Tibial nerve (tissue), 4 donors: ENCODE results near the gene IRX2. TPM values are rescaled to one million over a fixed set of nuclear protein-coding genes. Genes with fewer than 3 reads are reported as not detected.
A peak's percentile ranks its signal among the peaks of the same experiment; 100 is the strongest.

ENCODE experiments used
- DNase-seq, 2 donors: peaks; one replicate each; pipeline ENCODE4 v3.0.0-alpha.2; 2019; ENCODE audit warnings: low spot score in 2 of 2
- H3K27ac ChIP-seq, 4 donors: fragments of 200-600 bp; sonication (generic) in 3 of 4; one replicate each; pipeline ENCODE4 v1.5.1; 2017 to 2019; ENCODE audit warnings: mild to moderate bottlenecking in 1 of 4
- H3K27me3 ChIP-seq, 2 donors: fragments of 200-600 bp; sonication (generic) in 1 of 2; one replicate each; pipeline versions ENCODE4 v1.5.1 to v1.6.0; 2017 to 2019
- H3K36me3 ChIP-seq, 3 donors: fragments of 200-600 bp; sonication (generic); one replicate each; pipeline ENCODE4 v1.5.1; 2018 to 2019
- H3K4me1 ChIP-seq, 4 donors: fragments of 200-600 bp; sonication (generic) in 3 of 4; one replicate each; pipeline ENCODE4 v1.5.1; 2017 to 2019
- H3K4me3 ChIP-seq, 4 donors: fragments of 200-600 bp; sonication (generic) in 3 of 4; one replicate each; pipeline ENCODE4 v1.5.1; 2017 to 2019; ENCODE audit warnings: mild to moderate bottlenecking in 1 of 4, moderate library complexity in 1 of 4
- H3K9me3 ChIP-seq, 4 donors: fragments of 200-600 bp; sonication (generic) in 3 of 4; one replicate each; pipeline ENCODE4 v1.5.1; 2017 to 2019
- EP300 ChIP-seq, 2 donors: sonication (generic); formaldehyde crosslinking; IDR thresholded peaks; one replicate each; pipeline ENCODE4 v1.6.1; 2017; ENCODE audit warnings: antibody characterized with exemption in 2 of 2, mild to moderate bottlenecking in 1 of 2
- POLR2A ChIP-seq, 2 donors: fragments of 450-650 bp; IDR thresholded peaks; one replicate each; pipeline ENCODE4 v1.6.1; 2017; ENCODE audit warnings: antibody characterized with exemption in 2 of 2, mild to moderate bottlenecking in 2 of 2, moderate library complexity in 2 of 2
- WGBS, 2 donors: methylation state at CpG; one replicate each; pipeline ENCODE4 v1.1.5; 2018; 5-methylcytosine and 5-hydroxymethylcytosine counted together
- total RNA-seq, 4 donors: library from RNA; depleted of rRNA; stranded (reverse); fragments of >200 nt; gene quantifications; one replicate each; pipeline ENCODE4 v1.1.0, GENCODE V29; 2016
- TF ChIP-seq, protein P1 (sequence below), 5 experiments: fragments of 200-600 bp in 3 of 5; fragments of 450-650 bp in 2 of 5; sonication (generic) in 3 of 5; IDR thresholded peaks; one replicate each; pipeline ENCODE4 v1.5.1; 2016 to 2019; ENCODE audit warnings: antibody characterized with exemption in 5 of 5, mild to moderate bottlenecking in 3 of 5, moderate library complexity in 2 of 5

The IRX2 gene
- total RNA-seq: not detected

- Histone ChIP-seq H3K9me3 (peaks cover 0 to 3% (median 0%) of the 10 kb centered on the region in 4 donors), H3K4me1 (peaks cover 0 to 86% (median 14%) of the 10 kb centered on the region in 4 donors), H3K27me3 (peaks cover 0 to 90% of the 10 kb centered on the region in 2 donors), H3K27ac (no peak within 1 kb of the TSS), H3K36me3 (no peaks in the 10 kb centered on the region), H3K4me3 (peak within 1 kb of the TSS in 1 of 4 donors; percentile 36)
- TF ChIP-seq POLR2A (IDR thresholded peaks at IDR 0.05): no peak
- TF ChIP-seq, protein P1, sequence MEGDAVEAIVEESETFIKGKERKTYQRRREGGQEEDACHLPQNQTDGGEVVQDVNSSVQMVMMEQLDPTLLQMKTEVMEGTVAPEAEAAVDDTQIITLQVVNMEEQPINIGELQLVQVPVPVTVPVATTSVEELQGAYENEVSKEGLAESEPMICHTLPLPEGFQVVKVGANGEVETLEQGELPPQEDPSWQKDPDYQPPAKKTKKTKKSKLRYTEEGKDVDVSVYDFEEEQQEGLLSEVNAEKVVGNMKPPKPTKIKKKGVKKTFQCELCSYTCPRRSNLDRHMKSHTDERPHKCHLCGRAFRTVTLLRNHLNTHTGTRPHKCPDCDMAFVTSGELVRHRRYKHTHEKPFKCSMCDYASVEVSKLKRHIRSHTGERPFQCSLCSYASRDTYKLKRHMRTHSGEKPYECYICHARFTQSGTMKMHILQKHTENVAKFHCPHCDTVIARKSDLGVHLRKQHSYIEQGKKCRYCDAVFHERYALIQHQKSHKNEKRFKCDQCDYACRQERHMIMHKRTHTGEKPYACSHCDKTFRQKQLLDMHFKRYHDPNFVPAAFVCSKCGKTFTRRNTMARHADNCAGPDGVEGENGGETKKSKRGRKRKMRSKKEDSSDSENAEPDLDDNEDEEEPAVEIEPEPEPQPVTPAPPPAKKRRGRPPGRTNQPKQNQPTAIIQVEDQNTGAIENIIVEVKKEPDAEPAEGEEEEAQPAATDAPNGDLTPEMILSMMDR (IDR thresholded peaks at IDR 0.05): no peak
- no peak for TF ChIP-seq EP300 (IDR thresholded peaks at IDR 0.05)
- 0% methylated on average over 15 of the region's 53 CpGs; no CpG with 5 or more reads in 1 of the 2 donors for WGBS, 2 donors
- DNase-seq: no peak
These were observed at the start of gene IRX2 for GRCh38 chr5:2751592-2752021. IRX2 (minus strand) TSS chr5:2751677; CDS start chr5:2751413, 264 bp downstream.

DNA sequence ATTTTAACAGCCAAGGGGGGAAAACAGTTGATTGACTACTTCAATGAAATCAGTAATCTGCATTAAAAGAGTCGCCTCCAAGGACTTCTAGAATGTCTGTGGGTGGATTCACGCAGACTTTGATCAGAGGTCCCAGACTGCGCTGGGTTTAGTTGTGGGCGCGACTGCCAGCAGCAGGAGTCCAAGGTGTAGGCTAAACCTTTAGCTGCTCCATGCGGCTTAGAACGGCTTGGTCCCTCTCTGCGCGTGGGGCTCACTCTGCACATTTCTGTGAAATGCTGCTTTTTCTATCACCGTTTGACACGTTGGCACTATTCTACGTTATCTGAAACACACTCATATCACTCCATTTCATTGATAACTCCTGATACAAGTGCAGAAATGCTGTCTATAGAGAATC, 48.6 kb upstream of the IRX2 start:
- 75 to 77% methylated on average over 12 of the region's 12 CpGs for WGBS, 2 donors

DNA sequence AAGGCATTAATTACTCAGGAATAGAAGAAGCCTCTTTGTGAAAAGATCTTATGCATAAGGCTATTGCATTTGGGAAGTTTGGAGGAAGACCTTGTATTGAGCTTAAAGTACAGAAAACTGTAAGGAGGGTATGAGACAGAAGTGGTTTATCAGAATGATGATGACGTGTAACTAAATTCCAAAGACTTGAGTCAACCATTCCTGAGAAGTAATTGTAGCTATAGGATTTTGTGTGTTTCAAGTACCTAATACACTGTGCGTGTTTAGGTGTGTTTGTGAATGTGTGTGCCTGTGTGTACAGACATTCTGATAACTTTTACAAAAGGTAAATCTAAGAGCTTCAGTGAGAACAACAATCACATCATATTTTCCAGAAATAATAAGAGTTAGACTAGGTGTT, 46.5 kb upstream of the IRX2 start:
- 70 to 76% methylated on average over 2 of the region's 2 CpGs for WGBS, 2 donors
- no peak for DNase-seq
- peaks cover 0 to 6% (median 0%) of the 10 kb centered on the region in 4 donors for H3K9me3 ChIP-seq
- H3K27ac ChIP-seq: no peak overlapping the region
- TF ChIP-seq, protein P1 (IDR thresholded peaks at IDR 0.05): no peak
- TF ChIP-seq POLR2A (IDR thresholded peaks at IDR 0.05): no peak
- TF ChIP-seq EP300 (IDR thresholded peaks at IDR 0.05): no peak
- H3K4me3 ChIP-seq: no peak overlapping the region
- no peaks in the 10 kb centered on the region for H3K4me1 ChIP-seq
- H3K36me3 ChIP-seq: no peaks in the 10 kb centered on the region
- no peaks in the 10 kb centered on the region for H3K27me3 ChIP-seq

More for the DNA sequence above, 48.6 kb upstream of the IRX2 start:
- H3K36me3 ChIP-seq: no peaks in the 10 kb centered on the region
- TF ChIP-seq EP300 (IDR thresholded peaks at IDR 0.05) (no peak), POLR2A (IDR thresholded peaks at IDR 0.05) (no peak)
- TF ChIP-seq, protein P1 (IDR thresholded peaks at IDR 0.05): no peak
- no peak for DNase-seq
- no peaks in the 10 kb centered on the region for H3K4me1 ChIP-seq
- no peaks in the 10 kb centered on the region for H3K9me3 ChIP-seq
- H3K4me3 ChIP-seq: no peak overlapping the region
- no peak overlapping the region for H3K27ac ChIP-seq
- no peaks in the 10 kb centered on the region for H3K27me3 ChIP-seq

GRCh38 chr5:2797160-2797559, 45.7 kb upstream of the IRX2 start:
- no peak for DNase-seq
- H3K36me3 ChIP-seq: no peaks in the 10 kb centered on the region
- no peak overlapping the region for H3K4me3 ChIP-seq
- no peak overlapping the region for H3K27ac ChIP-seq
- H3K27me3 ChIP-seq: no peaks in the 10 kb centered on the region
- H3K9me3 ChIP-seq: peaks cover 0 to 6% (median 0%) of the 10 kb centered on the region in 4 donors
- no peaks in the 10 kb centered on the region for H3K4me1 ChIP-seq
- WGBS, 2 donors: 52 to 76% methylated on average over 3 of the region's 3 CpGs
- TF ChIP-seq, protein P1 (IDR thresholded peaks at IDR 0.05): no peak

GRCh38 chr5:2783223-2783622, 31.7 kb upstream of the IRX2 start:
- H3K9me3 ChIP-seq: peaks cover 0 to 9% (median 0%) of the 10 kb centered on the region in 4 donors
- TF ChIP-seq, protein P1 (IDR thresholded peaks at IDR 0.05): no peak
- TF ChIP-seq EP300 (IDR thresholded peaks at IDR 0.05): no peak
- WGBS, 2 donors: 48 to 88% methylated on average over 3 of the region's 3 CpGs
- no peaks in the 10 kb centered on the region for H3K27me3 ChIP-seq
- H3K4me3 ChIP-seq: no peak overlapping the region
- H3K36me3 ChIP-seq: no peaks in the 10 kb centered on the region
- no peak overlapping the region for H3K27ac ChIP-seq
- no peak for DNase-seq
- no peaks in the 10 kb centered on the region for H3K4me1 ChIP-seq
